Suprapubic skin (tissue), 4 donors: ENCODE data around the gene KLHL28.

Experiments
- CTCF ChIP-seq, 2 donors: fragments of 200-600 bp in 1 of 2; fragments of 450-650 bp in 1 of 2; sonication (generic) in 1 of 2; IDR thresholded peaks; one replicate each; pipeline ENCODE4 v1.5.1; 2016 to 2019; ENCODE audit warnings: antibody characterized with exemption in 2 of 2, mild to moderate bottlenecking in 1 of 2, moderate library complexity in 1 of 2
- EP300 ChIP-seq: sonication (generic); formaldehyde crosslinking; IDR thresholded peaks from one replicate; pipeline ENCODE4 v1.6.1; 2017; ENCODE audit warnings: antibody characterized with exemption
- POLR2A ChIP-seq, 2 donors: fragments of 450-650 bp; IDR thresholded peaks; one replicate each; pipeline ENCODE4 v1.6.1; 2017; ENCODE audit warnings: antibody characterized with exemption in 2 of 2, mild to moderate bottlenecking in 2 of 2, moderate library complexity in 2 of 2
- POLR2AphosphoS5 ChIP-seq, 3 donors: sonication (generic); formaldehyde crosslinking; IDR thresholded peaks; one replicate each; pipeline ENCODE4 v1.6.1; 2017; ENCODE audit warnings: antibody characterized with exemption in 3 of 3

DNA sequence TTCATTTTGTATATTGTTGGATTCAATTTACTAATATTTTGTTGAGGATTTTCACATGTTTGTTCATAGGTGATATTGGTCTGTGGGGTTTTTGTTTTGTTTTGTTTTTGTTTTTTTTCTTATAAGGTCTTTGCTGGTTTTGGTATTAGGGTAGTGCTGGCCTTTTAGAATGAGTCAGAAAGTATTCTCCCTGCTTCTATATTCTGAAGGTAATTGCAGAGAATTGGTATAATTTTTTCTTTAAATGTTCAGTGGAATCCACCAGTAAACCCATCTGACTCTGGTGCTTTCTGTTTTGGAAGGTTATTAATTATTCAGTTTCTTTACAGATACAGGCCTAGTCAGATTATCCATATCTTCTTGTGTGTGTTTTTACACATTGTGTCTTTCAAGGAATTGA is 9.2 kb upstream of the KLHL28 start:
- no peak for TF ChIP-seq CTCF (IDR thresholded peaks at IDR 0.05)
- TF ChIP-seq EP300: no peak
- no peak for TF ChIP-seq POLR2A (IDR thresholded peaks at IDR 0.05)
- no peak for TF ChIP-seq POLR2AphosphoS5 (IDR thresholded peaks at IDR 0.05)
